Epithelial cell of prostate (primary cell): ENCODE results near the gene TRO.

Source experiments
- DNase-seq: peaks from one replicate; pipeline ENCODE4 v3.0.0-alpha.2; 2011; ENCODE audit warnings: low read depth, low spot score
- H3K27ac ChIP-seq: fragments of 450-650 bp; 2 replicates; pipeline ENCODE4 v1.5.1; 2017; ENCODE audit warnings: mild to moderate bottlenecking

Gene TRO, protein sequence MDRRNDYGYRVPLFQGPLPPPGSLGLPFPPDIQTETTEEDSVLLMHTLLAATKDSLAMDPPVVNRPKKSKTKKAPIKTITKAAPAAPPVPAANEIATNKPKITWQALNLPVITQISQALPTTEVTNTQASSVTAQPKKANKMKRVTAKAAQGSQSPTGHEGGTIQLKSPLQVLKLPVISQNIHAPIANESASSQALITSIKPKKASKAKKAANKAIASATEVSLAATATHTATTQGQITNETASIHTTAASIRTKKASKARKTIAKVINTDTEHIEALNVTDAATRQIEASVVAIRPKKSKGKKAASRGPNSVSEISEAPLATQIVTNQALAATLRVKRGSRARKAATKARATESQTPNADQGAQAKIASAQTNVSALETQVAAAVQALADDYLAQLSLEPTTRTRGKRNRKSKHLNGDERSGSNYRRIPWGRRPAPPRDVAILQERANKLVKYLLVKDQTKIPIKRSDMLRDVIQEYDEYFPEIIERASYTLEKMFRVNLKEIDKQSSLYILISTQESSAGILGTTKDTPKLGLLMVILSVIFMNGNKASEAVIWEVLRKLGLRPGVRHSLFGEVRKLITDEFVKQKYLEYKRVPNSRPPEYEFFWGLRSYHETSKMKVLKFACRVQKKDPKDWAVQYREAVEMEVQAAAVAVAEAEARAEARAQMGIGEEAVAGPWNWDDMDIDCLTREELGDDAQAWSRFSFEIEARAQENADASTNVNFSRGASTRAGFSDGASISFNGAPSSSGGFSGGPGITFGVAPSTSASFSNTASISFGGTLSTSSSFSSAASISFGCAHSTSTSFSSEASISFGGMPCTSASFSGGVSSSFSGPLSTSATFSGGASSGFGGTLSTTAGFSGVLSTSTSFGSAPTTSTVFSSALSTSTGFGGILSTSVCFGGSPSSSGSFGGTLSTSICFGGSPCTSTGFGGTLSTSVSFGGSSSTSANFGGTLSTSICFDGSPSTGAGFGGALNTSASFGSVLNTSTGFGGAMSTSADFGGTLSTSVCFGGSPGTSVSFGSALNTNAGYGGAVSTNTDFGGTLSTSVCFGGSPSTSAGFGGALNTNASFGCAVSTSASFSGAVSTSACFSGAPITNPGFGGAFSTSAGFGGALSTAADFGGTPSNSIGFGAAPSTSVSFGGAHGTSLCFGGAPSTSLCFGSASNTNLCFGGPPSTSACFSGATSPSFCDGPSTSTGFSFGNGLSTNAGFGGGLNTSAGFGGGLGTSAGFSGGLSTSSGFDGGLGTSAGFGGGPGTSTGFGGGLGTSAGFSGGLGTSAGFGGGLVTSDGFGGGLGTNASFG (N-terminal part only)

GRCh38 chrX:54920610-54921426, at the start of gene TRO:
TSS of gene TRO (plus strand) at chrX:54920824. CDS start at chrX:54922247, 1,423 bp downstream.
- no peak for DNase-seq
- no peak within 1 kb of the TSS for H3K27ac ChIP-seq

- no peak for DNase-seq
- no peak overlapping the region for H3K27ac ChIP-seq
These were observed 34.9 kb upstream of the TRO start for GRCh38 chrX:54885740-54886139.

DNA sequence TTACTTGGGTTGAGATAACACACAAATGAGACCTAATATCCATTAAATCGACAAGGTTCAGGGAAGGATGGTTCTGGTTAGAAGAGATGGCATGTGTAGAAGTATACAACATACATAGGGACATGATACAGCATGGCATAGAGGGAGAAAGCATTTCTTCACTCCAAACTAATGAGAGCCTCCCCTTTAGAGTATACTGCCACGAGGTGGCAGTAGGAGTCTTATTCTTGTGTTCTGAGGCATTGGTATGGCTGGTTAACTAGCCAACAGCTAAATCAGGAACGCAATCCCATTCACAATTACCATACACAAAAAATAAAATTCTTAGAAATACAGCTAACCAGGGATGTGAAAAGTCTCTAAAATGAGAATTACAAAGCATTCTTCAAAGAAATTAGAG, 29.1 kb upstream of the TRO start:
- DNase-seq: no peak
- no peak overlapping the region for H3K27ac ChIP-seq

- no peak for DNase-seq
- no peak overlapping the region for H3K27ac ChIP-seq
These were observed 26.5 kb upstream of the TRO start for GRCh38 chrX:54894159-54894558.

- H3K27ac ChIP-seq: no peak overlapping the region
- DNase-seq: no peak
These were observed 10.7 kb upstream of the TRO start for GRCh38 chrX:54909941-54910340.

DNA sequence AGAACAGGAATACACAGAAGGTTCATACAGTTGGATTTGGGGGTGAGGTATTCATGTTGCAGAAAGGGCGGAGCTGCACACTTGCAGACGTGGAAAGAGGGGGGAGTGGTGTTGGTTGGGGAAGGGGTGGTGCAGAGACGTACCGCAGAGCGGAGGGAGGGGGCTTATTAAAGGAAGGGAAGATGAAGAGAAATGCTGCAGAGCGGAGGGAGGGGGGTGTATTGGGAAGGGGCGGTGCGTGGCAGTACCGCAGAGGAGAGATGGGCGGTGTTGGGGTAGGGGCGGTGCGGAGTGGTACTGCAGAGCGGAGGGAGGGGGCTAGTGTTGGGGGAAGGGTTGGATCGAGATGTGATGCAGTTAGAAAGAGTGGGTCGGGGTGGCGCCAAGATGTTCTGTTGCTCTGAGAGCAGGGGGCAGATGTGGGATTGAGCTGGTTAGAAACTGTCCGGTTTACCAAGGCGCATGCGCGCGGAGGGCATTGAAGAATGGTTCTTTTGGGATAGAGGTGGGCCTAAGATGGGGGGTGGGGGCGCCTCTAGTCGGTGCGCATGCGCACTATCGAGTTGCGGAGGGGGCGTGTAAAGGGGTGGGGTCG, 900 bp downstream of the TRO start:
- H3K27ac ChIP-seq: no peak overlapping the region
- DNase-seq: no peak

GRCh38 chrX:54922547-54922946, 1.9 kb downstream of the TRO start:
- no peak for DNase-seq

DNA sequence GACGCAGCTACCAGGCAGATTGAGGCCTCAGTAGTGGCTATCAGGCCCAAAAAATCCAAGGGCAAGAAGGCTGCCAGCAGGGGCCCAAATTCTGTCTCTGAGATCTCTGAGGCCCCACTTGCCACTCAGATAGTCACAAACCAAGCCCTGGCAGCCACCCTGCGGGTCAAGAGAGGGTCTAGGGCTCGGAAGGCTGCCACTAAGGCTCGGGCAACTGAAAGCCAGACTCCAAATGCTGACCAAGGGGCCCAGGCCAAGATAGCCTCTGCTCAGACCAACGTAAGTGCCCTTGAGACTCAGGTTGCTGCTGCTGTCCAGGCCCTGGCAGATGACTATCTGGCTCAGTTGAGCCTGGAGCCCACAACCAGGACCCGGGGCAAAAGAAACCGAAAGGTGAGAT, 2.8 kb downstream of the TRO start:
- H3K27ac ChIP-seq: no peak overlapping the region
- DNase-seq: no peak

More at GRCh38 chrX:54922547-54922946, 1.9 kb downstream of the TRO start:
- no peak overlapping the region for H3K27ac ChIP-seq

DNA sequence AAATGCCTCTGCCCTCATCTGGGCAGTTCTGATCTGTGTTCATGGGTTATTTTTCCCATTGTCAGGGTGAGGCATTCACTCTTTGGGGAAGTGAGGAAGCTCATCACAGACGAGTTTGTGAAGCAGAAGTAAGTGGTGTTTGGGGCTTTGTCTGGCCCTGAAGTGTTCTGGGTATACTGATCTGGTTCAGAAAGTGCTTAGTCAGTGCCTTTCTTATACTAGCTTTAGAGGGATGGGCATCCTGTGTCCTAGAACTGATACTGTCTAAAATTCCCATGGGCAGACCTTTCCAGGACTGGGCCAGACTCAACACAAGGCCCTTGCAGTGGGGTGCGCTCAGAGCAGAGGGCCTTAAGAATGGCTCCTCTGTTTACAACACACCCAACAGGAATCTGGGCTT, 6.4 kb downstream of the TRO start:
- no peak overlapping the region for H3K27ac ChIP-seq
- DNase-seq: no peak

DNA sequence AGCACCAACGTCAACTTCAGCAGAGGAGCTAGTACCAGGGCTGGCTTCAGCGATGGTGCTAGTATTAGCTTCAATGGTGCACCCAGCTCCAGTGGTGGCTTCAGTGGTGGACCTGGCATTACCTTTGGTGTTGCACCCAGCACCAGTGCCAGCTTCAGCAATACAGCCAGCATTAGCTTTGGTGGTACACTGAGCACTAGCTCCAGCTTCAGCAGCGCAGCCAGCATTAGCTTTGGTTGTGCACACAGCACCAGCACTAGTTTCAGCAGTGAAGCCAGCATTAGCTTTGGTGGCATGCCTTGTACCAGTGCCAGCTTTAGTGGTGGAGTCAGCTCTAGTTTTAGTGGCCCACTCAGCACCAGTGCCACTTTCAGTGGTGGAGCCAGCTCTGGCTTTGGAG, 8.3 kb downstream of the TRO start:
- no peak overlapping the region for H3K27ac ChIP-seq
- no peak for DNase-seq

DNA sequence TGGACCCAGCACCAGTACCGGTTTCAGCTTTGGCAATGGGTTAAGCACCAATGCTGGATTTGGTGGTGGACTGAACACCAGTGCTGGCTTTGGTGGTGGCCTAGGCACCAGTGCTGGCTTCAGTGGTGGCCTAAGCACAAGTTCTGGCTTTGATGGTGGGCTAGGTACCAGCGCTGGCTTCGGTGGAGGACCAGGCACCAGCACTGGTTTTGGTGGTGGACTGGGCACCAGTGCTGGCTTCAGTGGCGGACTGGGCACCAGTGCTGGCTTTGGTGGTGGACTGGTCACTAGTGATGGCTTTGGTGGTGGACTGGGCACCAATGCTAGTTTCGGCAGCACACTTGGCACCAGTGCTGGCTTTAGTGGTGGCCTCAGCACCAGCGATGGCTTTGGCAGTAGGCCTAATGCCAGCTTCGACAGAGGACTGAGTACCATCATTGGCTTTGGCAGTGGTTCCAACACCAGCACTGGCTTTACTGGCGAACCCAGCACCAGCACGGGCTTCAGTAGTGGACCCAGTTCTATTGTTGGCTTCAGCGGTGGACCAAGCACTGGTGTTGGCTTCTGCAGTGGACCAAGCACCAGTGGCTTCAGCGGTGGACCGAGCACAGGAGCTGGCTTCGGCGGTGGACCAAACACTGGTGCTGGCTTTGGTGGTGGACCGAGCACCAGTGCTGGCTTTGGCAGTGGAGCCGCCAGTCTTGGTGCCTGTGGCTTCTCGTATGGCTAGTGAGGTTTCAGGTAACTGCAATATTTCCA, 9.8 kb downstream of the TRO start:
- H3K27ac ChIP-seq: no peak overlapping the region

GRCh38 chrX:54931107-54931506, 10.5 kb downstream of the TRO start:
- no peak for DNase-seq
- H3K27ac ChIP-seq: no peak overlapping the region

More for the DNA sequence above, 9.8 kb downstream of the TRO start:
- no peak for DNase-seq

- no peak for DNase-seq
- no peak overlapping the region for H3K27ac ChIP-seq
These were observed 12.7 kb downstream of the TRO start for GRCh38 chrX:54933150-54933826.

DNA sequence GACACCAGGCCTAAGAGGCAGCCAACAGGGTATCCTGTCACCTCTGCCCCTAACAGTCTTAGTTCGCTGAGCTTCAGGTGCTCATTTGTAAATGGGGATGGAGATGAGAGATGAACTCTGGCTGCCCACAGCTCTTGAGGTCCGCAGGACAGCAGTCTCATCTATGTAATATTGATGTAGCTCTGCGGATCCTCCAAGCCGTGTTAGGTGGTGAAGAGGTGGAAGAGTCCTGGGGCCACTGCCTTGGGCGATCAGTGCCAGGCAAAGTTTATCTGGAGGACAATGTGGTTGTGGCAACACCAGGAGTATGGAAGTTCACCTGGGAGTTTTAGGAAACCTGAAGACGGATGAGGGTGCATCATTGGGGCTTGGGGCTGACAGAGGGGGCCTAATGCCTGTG, 13.4 kb downstream of the TRO start:
- H3K27ac ChIP-seq: no peak overlapping the region
- no peak for DNase-seq

DNA sequence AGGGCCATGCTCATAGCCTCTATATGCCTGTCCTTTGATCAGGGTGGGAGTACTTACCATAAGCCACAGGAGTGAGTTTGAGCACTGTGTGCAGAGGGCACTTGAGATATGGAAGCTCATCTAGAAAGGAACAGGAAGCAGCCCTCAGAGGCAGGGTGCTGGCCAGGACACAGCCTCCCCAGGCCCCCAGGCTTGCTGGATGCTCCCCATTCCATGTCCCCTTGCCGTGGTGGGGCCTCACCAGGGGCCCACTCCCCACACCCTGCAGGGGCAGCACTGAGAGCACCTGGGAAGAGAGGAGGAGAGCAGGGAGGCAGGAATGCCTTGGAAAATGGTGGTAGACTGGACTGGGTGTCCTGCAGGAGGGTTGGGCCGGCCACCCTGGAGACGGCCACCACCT, 14.3 kb downstream of the TRO start:
- no peak for DNase-seq
- no peak overlapping the region for H3K27ac ChIP-seq

DNA sequence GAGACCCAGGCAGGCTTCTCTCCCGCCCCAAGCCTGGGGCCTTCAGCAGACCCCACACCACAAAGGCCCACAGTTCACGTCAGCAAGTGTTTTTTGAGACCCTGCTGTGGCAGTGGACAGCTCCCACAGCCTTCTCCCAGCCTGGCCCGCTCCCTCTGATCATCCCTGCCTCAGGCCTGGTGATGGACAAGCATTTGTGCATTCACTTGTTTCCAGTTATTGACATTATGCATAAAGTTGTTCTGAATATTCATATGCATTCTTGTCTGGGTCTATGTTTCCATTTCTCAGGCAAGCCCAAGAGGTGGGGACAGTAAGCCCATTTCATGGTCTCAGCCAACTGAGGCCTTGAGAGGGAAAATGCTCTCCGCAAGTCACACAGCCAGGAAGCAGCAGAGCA, 14.7 kb downstream of the TRO start:
- H3K27ac ChIP-seq: no peak overlapping the region
- no peak for DNase-seq

GRCh38 chrX:54937416-54937815, 16.8 kb downstream of the TRO start:
- no peak for DNase-seq
- no peak overlapping the region for H3K27ac ChIP-seq

DNA sequence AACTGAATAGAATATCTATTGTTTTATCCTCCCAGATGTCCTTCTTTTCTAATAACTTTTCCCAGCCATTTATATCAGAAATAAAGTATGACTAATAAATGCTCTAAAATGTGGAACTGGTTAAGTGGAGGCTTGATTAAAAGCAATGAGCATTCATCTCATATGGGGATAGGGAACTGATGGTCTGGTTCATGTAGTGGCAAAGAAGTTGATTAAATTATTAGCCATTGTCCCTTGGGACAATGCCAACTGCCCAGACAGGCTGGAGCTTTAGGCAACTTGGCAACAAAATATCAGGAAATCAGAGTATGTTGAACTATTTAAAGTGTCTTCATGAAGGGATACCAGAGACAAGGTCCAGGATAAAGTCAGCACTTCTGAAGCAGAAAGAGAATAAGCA, 24.2 kb downstream of the TRO start:
- DNase-seq: no peak
- no peak overlapping the region for H3K27ac ChIP-seq
